GM19099 (cell line): ENCODE results near the gene RMRP.

ENCODE experiments used
- POLR2A ChIP-seq: IDR thresholded peaks from 3 replicates; pipeline ENCODE4 v1.6.1; 2011; ENCODE audit warnings: low read depth; ENCODE audit not compliant: insufficient read length; ENCODE audit errors: extremely low read depth

The RMRP gene

DNA sequence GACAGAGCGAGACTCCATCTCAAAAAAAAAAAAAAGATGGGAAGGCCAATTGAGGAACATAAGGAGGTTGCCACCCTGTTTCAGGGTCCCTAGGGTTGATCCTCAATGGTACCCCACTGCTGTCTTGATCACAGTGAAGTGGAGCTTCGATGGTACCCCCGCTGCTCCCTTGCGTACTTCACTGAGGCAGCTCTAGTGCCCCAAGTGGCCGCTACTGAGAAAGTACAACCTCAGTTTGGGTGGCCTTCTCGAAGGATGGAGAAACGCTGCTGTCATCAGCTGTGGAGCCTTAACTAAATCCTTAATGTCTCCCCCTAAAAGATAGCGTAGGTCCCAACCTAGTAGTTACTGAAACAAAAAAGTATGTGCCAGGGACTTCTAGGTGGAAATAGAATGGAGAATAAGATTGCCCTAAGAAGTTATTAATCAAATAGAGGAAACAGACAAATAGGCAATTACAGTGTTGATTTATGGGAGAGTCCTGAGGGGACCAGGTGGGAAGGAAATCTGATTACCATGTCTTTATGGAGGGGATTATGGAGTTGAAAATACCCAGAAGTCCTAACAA is 46.5 kb downstream of the RMRP start:
- TF ChIP-seq POLR2A: no peak

DNA sequence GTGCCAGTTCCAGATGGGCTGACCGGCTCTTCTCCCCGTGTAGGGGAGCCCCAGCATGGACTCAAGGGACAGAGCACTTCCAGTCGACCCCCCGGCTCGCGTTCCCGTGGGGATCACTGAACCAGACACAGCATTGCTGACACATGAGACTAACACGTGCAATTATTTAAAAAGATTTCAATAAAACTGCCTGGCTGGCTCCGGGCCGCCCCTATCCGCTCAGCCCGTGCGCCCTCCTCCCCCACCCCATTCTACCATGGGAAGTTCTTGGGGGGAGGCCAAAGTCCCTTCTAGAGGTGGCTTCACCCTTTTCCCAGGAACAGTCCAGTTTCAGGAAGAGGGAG is 48.0 kb downstream of the RMRP start:
- TF ChIP-seq POLR2A: no peak

DNA sequence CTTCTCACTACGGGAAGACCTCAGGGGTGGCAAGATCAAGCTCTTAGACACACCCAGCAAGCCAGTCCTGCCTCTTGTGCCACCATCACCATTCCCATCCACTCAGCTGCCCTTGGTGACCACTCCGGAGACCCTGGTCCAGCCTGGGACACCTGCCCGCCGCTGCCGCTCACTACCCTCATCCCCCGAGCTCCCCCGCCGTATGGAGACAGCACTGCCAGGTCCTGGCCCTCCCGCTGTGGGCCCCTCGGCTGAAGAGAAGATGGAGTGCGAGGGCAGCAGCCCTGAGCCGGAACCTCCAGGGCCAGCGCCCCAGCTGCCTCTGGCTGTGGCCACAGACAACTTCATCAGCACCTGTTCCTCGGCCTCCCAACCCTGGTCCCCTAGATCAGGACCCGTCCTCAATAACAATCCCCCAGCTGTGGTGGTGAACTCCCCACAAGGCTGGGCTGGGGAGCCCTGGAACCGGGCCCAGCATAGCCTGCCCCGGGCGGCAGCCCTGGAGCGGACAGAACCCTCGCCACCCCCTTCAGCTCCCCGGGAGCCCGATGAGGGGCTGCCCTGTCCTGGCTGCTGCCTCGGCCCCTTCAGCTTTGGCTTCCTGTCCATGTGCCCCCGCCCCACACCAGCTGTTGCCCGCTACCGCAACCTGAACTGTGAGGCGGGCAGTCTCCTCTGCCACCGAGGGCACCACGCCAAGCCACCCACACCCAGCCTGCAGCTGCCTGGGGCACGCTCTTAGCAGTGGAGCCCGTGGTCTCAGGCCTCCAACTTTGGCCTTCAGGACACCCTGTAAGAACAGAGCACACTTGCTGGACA is 48.6 kb downstream of the RMRP start:
- TF ChIP-seq POLR2A: no peak

DNA sequence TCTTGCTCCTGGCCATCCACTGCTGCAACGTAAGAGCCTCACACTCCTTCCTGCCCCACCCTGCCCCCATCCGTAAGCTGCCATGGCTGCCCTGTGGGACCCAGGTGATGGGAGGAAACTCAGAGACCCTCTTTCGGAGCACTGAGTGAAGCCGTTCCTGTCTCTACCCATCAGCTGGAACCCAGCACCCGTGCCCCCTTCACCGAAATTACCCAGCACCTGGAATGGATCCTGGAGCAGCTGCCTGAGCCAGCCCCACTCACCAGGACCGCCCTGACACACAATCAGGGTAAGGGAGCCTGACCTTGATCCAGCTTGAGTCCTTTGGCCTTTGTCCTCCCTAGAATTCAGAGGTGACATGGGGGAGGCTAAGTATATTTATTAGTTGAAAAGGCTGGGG is 49.6 kb downstream of the RMRP start:
- no peak for TF ChIP-seq POLR2A
